GM23338 (cell line): ENCODE data around the gene RIMS4. TPM values are rescaled to one million over a fixed set of nuclear protein-coding genes. Genes with fewer than 3 reads are reported as not detected.

ENCODE experiments used
- ATAC-seq: fragments of 200-7000 bp; cut with Tn5 transposase; 3 replicates; pipeline ENCODE4 v1.9.1; 2020
- DNase-seq: peaks from one replicate; pipeline ENCODE4 v3.0.0-alpha.2; 2015; ENCODE audit warnings: low spot score
- H2AFZ ChIP-seq: fragments of 200-600 bp; sonication (generic); 2 replicates; pipeline ENCODE4 v1.8.0; 2016; ENCODE audit warnings: antibody characterized with exemption, mild to moderate bottlenecking, moderate library complexity
- H3F3A ChIP-seq: fragments of 200-600 bp; sonication (generic); replicated peaks from 2 replicates; pipeline ENCODE4 v1.8.0; 2017; ENCODE audit warnings: antibody characterized with exemption, mixed run types, low read depth
- H3K27ac ChIP-seq: fragments of 200-600 bp; sonication (generic); 2 replicates; pipeline ENCODE4 v1.6.1; 2016; ENCODE audit warnings: low read depth
- H3K27me3 ChIP-seq: fragments of 200-600 bp; sonication (generic); 2 replicates; pipeline ENCODE4 v1.8.0; 2016; ENCODE audit warnings: mild to moderate bottlenecking, mixed run types, moderate library complexity; ENCODE audit not compliant: insufficient read depth
- H3K36me3 ChIP-seq: fragments of 200-600 bp; sonication (generic); 2 replicates; pipeline ENCODE4 v1.8.0; 2016; ENCODE audit warnings: mild to moderate bottlenecking; ENCODE audit not compliant: insufficient read depth
- H3K4me1 ChIP-seq: fragments of 200-600 bp; sonication (generic); 2 replicates; pipeline ENCODE4 v1.8.0; 2016; ENCODE audit warnings: mild to moderate bottlenecking, moderate library complexity; ENCODE audit not compliant: insufficient read depth
- H3K4me2 ChIP-seq: fragments of 200-600 bp; sonication (generic); 2 replicates; pipeline ENCODE4 v1.7.1; 2017; ENCODE audit warnings: mixed run types
- H3K4me3 ChIP-seq: fragments of 200-600 bp; sonication (generic); 2 replicates; pipeline ENCODE4 v1.6.1; 2016; ENCODE audit warnings: mixed run types
- H3K79me2 ChIP-seq: fragments of 200-600 bp; sonication (generic); replicated peaks from 2 replicates; pipeline ENCODE4 v1.8.0; 2017; ENCODE audit warnings: mild to moderate bottlenecking; ENCODE audit not compliant: insufficient read depth
- H3K9me2 ChIP-seq: fragments of 200-600 bp; sonication (generic); 2 replicates; pipeline ENCODE4 v1.8.0; 2017; ENCODE audit not compliant: insufficient read depth
- H4K20me1 ChIP-seq: fragments of 200-600 bp; sonication (generic); replicated peaks from 2 replicates; pipeline ENCODE4 v1.8.0; 2017; ENCODE audit warnings: mild to moderate bottlenecking; ENCODE audit not compliant: insufficient read depth
- H3K27ac Mint-ChIP-seq: 2 replicates; pipeline ENCODE4 v1.8.0; 2020; ENCODE audit warnings: inconsistent platforms, mild to moderate bottlenecking, moderate library complexity, mixed read lengths
- H3K27me3 Mint-ChIP-seq: 3 replicates; pipeline ENCODE4 v1.8.0; 2022; ENCODE audit warnings: low read depth, mild to moderate bottlenecking, moderate library complexity, mixed read lengths, inconsistent platforms; ENCODE audit not compliant: insufficient read depth, poor library complexity
- H3K36me3 Mint-ChIP-seq: 3 replicates; pipeline ENCODE4 v1.8.0; 2021; ENCODE audit warnings: low read depth, mild to moderate bottlenecking, inconsistent platforms, moderate library complexity, mixed read lengths
- H3K4me1 Mint-ChIP-seq: 3 replicates; pipeline ENCODE4 v1.8.0; 2020; ENCODE audit warnings: mild to moderate bottlenecking, inconsistent platforms, mixed read lengths
- H3K4me3 Mint-ChIP-seq: 3 replicates; pipeline ENCODE4 v1.8.0; 2021; ENCODE audit warnings: moderate library complexity, mild to moderate bottlenecking, inconsistent platforms, mixed read lengths
- H3K9me3 Mint-ChIP-seq: 3 replicates; pipeline ENCODE4 v1.8.0; 2020; ENCODE audit warnings: moderate library complexity, mild to moderate bottlenecking, inconsistent platforms, mixed read lengths
- EZH2 ChIP-seq: fragments of 200-600 bp; sonication (generic); IDR thresholded peaks from one replicate; pipeline ENCODE4 v1.8.0; 2017; ENCODE audit warnings: antibody characterized with exemption, mild to moderate bottlenecking, low read depth; ENCODE audit not compliant: unreplicated experiment
- EZH2phosphoT487 ChIP-seq: fragments of 200-600 bp; sonication (generic); IDR thresholded peaks from one replicate; pipeline ENCODE4 v1.8.1; 2018; ENCODE audit warnings: antibody characterized with exemption; ENCODE audit not compliant: unreplicated experiment
- JUNB ChIP-seq: IDR thresholded peaks from one replicate; pipeline ENCODE4 v1.6.1; 2016; ENCODE audit warnings: antibody characterized with exemption; ENCODE audit not compliant: unreplicated experiment
- NANOG ChIP-seq: IDR thresholded peaks from 2 replicates; pipeline ENCODE4 v1.6.1; 2016; ENCODE audit warnings: antibody characterized with exemption, borderline replicate concordance
- POLR2AphosphoS5 ChIP-seq: IDR thresholded peaks from 2 replicates; pipeline ENCODE4 v1.6.1; 2016; ENCODE audit warnings: antibody characterized with exemption, low read depth
- STAT1 ChIP-seq: IDR thresholded peaks from one replicate; pipeline ENCODE4 v1.6.1; 2016; ENCODE audit warnings: antibody characterized with exemption; ENCODE audit not compliant: unreplicated experiment
- ZNF114 ChIP-seq: fragments of 250-450 bp; sonication (Bioruptor Pico); IDR thresholded peaks from 2 replicates; pipeline ENCODE4 v1.5.0; 2020; ENCODE audit warnings: mild to moderate bottlenecking, moderate library complexity
- ZNF331 ChIP-seq: fragments of 250-450 bp; sonication (Bioruptor Pico); IDR thresholded peaks from 2 replicates; pipeline ENCODE4 v1.5.0; 2020; ENCODE audit warnings: low read depth, mild to moderate bottlenecking, moderate library complexity
- ZNF462 ChIP-seq: fragments of 250-450 bp; sonication (Bioruptor Pico); IDR thresholded peaks from 2 replicates; pipeline ENCODE4 v1.5.0; 2020; ENCODE audit warnings: mild to moderate bottlenecking, moderate library complexity
- polyA plus RNA-seq: library from polyadenylated mRNA; unstranded; fragments of >200 nt; fragmentation: Nextera tagmentation; extraction: Ambion mirVana; gene quantifications from 2 replicates; pipeline ENCODE4 v1.2.1, GENCODE V29; 2016
- total RNA-seq: library from RNA; depleted of rRNA; stranded (reverse); fragments of >200 nt; shearing (Covaris generic); gene quantifications from 2 replicates; pipeline ENCODE4 v1.2.3, GENCODE V29; 2014
- TF ChIP-seq, protein P1 (sequence below): IDR thresholded peaks from one replicate; pipeline ENCODE4 v1.6.1; 2018; ENCODE audit warnings: antibody characterized with exemption; ENCODE audit not compliant: unreplicated experiment

RIMS4 gene
- total and polyA plus RNA-seq, 2 experiments from 2014 or later, result 3.5 to 39.7 TPM

DNA sequence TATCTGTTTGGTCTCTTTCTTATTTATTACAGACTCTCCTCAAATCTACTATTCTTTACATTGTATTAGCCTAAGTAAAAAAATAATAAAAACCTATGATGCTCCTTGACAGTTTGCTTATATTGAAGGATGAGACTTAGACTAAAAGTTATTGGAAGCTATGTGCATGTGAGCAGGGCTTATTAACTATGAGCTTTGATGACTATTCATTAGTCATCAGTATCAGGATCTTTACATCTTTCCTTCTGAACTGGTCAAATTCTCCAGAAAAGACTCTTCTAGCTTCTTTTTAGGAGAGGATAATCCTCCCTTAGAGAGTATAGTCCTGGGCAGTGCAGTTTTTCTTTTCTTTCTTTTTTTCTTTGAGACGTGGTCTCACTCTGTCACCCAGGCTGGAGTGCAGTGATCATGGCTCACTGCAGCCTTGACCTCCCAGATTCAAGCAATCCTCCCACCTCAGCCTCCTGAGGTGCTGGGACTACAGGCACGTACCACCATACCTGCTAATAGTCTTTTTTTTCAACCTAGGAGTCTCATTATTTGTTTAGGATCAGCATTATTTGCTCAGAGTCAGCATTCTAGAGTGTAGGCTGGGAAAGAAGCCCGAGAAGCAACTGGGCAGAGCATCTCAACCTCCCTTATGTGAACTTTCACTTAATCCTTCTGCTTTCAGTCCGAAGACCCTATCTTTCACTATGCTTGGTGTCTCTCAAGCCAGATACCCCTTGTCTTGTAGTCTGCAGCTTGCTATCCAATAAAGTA lies 38.1 kb upstream of the RIMS4 start:
- Histone ChIP-seq H3K27ac (no peak overlapping the region), H3K9me2 (no peaks in the 10 kb centered on the region), H3K27me3 (no peaks in the 10 kb centered on the region), H3K79me2 (no peaks in the 10 kb centered on the region), H2AFZ (no peak overlapping the region), H3K4me1 (peaks cover 9% of the 10 kb centered on the region), H3K4me3 (no peak overlapping the region), H4K20me1 (no peaks in the 10 kb centered on the region), H3K36me3 (no peaks in the 10 kb centered on the region), H3K4me2 (no peak overlapping the region), H3F3A (no peaks in the 10 kb centered on the region)
- no peaks in the 10 kb centered on the region for H3K36me3 Mint-ChIP-seq
- no peak for ATAC-seq
- H3K4me3 Mint-ChIP-seq, result no peak overlapping the region
- no peak for DNase-seq
- no peak overlapping the region for H3K27ac Mint-ChIP-seq
- no peak for TF ChIP-seq ZNF331 (CRISPR knock-in tag)
- no peak for TF ChIP-seq ZNF114 (CRISPR knock-in tag)
- TF ChIP-seq JUNB, result no peak
- TF ChIP-seq EZH2phosphoT487, result no peak
- TF ChIP-seq STAT1, result no peak
- no peak for TF ChIP-seq ZNF462
- TF ChIP-seq NANOG, result no peak
- no peak for TF ChIP-seq EZH2
- TF ChIP-seq, protein P1, sequence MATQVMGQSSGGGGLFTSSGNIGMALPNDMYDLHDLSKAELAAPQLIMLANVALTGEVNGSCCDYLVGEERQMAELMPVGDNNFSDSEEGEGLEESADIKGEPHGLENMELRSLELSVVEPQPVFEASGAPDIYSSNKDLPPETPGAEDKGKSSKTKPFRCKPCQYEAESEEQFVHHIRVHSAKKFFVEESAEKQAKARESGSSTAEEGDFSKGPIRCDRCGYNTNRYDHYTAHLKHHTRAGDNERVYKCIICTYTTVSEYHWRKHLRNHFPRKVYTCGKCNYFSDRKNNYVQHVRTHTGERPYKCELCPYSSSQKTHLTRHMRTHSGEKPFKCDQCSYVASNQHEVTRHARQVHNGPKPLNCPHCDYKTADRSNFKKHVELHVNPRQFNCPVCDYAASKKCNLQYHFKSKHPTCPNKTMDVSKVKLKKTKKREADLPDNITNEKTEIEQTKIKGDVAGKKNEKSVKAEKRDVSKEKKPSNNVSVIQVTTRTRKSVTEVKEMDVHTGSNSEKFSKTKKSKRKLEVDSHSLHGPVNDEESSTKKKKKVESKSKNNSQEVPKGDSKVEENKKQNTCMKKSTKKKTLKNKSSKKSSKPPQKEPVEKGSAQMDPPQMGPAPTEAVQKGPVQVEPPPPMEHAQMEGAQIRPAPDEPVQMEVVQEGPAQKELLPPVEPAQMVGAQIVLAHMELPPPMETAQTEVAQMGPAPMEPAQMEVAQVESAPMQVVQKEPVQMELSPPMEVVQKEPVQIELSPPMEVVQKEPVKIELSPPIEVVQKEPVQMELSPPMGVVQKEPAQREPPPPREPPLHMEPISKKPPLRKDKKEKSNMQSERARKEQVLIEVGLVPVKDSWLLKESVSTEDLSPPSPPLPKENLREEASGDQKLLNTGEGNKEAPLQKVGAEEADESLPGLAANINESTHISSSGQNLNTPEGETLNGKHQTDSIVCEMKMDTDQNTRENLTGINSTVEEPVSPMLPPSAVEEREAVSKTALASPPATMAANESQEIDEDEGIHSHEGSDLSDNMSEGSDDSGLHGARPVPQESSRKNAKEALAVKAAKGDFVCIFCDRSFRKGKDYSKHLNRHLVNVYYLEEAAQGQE, result no peak
- TF ChIP-seq POLR2AphosphoS5, result no peak
- peaks cover 1% of the 10 kb centered on the region for H3K27me3 Mint-ChIP-seq
- peaks cover 7% of the 10 kb centered on the region; the same call in 2 of the 3 replicates for H3K9me3 Mint-ChIP-seq
- H3K4me1 Mint-ChIP-seq, result peaks cover 16% of the 10 kb centered on the region
